PC-9 (cell line): Measurements from ENCODE around the gene MFSD6.

Experiments
- CTCF ChIP-seq: fragments of 200-600 bp; sonication (generic); conservative IDR thresholded peaks from 2 replicates; pipeline ENCODE4 v1.6.1; 2017; ENCODE audit warnings: mixed run types, antibody characterized with exemption, mild to moderate bottlenecking, moderate library complexity
- EZH2 ChIP-seq: fragments of 200-600 bp; sonication (generic); IDR thresholded peaks from 2 replicates; pipeline ENCODE4 v1.8.0; 2017; ENCODE audit warnings: antibody characterized with exemption, low read depth

- TF ChIP-seq EZH2 (no peak), CTCF (no peak)
Observed at GRCh38 chr2:190436557-190436956, 28.4 kb downstream of the MFSD6 start.
